GM23338 (cell line): ENCODE measurements around the gene TBC1D5.

Experiments used
- CREB1 ChIP-seq: fragments of 250-450 bp; sonication (Bioruptor Pico); IDR thresholded peaks from 2 replicates; pipeline ENCODE4 v1.5.0; 2020; ENCODE audit warnings: low read depth, mild to moderate bottlenecking, moderate library complexity
- CTCF ChIP-seq, 2 experiments: fragments of 200-600 bp in 1 of 2; sonication (generic) in 1 of 2; conservative IDR thresholded peaks; 2 replicates each; pipeline versions ENCODE4 v1.5.1 to v1.6.1; 2016 to 2017; ENCODE audit warnings: antibody characterized with exemption in 2 of 2, low read depth in 2 of 2, mild to moderate bottlenecking in 2 of 2, moderate library complexity in 1 of 2
- ETS1 ChIP-seq: IDR thresholded peaks from 2 replicates; pipeline ENCODE4 v1.6.1; 2016; ENCODE audit warnings: antibody characterized with exemption
- EZH2 ChIP-seq: fragments of 200-600 bp; sonication (generic); IDR thresholded peaks from one replicate; pipeline ENCODE4 v1.8.0; 2017; ENCODE audit warnings: antibody characterized with exemption, mild to moderate bottlenecking, low read depth; ENCODE audit not compliant: unreplicated experiment
- EZH2phosphoT487 ChIP-seq: fragments of 200-600 bp; sonication (generic); IDR thresholded peaks from one replicate; pipeline ENCODE4 v1.8.1; 2018; ENCODE audit warnings: antibody characterized with exemption; ENCODE audit not compliant: unreplicated experiment
- JUNB ChIP-seq: IDR thresholded peaks from one replicate; pipeline ENCODE4 v1.6.1; 2016; ENCODE audit warnings: antibody characterized with exemption; ENCODE audit not compliant: unreplicated experiment
- POLR2AphosphoS5 ChIP-seq: IDR thresholded peaks from 2 replicates; pipeline ENCODE4 v1.6.1; 2016; ENCODE audit warnings: antibody characterized with exemption, low read depth
- REST ChIP-seq: IDR thresholded peaks from one replicate; pipeline ENCODE4 v1.6.1; 2018; ENCODE audit warnings: antibody characterized with exemption; ENCODE audit not compliant: unreplicated experiment
- STAT1 ChIP-seq: IDR thresholded peaks from one replicate; pipeline ENCODE4 v1.6.1; 2016; ENCODE audit warnings: antibody characterized with exemption; ENCODE audit not compliant: unreplicated experiment
- ZNF114 ChIP-seq: fragments of 250-450 bp; sonication (Bioruptor Pico); IDR thresholded peaks from 2 replicates; pipeline ENCODE4 v1.5.0; 2020; ENCODE audit warnings: mild to moderate bottlenecking, moderate library complexity
- ZNF331 ChIP-seq: fragments of 250-450 bp; sonication (Bioruptor Pico); IDR thresholded peaks from 2 replicates; pipeline ENCODE4 v1.5.0; 2020; ENCODE audit warnings: low read depth, mild to moderate bottlenecking, moderate library complexity

GRCh38 chr3:17772556-17772955 is 30.1 kb upstream of the TBC1D5 start:
- no peak for TF ChIP-seq CTCF (conservative IDR thresholded peaks at IDR 0.05; ENCODE audit: low read depth in 2 of 2)
- TF ChIP-seq STAT1 = no peak
- no peak for TF ChIP-seq EZH2
- no peak for TF ChIP-seq CREB1 (CRISPR knock-in tag)
- no peak for TF ChIP-seq POLR2AphosphoS5
- TF ChIP-seq REST = no peak
- no peak for TF ChIP-seq ZNF331 (CRISPR knock-in tag)
- TF ChIP-seq ETS1 = no peak
- no peak for TF ChIP-seq JUNB
- TF ChIP-seq EZH2phosphoT487 = no peak
- TF ChIP-seq ZNF114 (CRISPR knock-in tag) = no peak
